GM21786 (cell line): Measurements from ENCODE around the gene ANXA8L1.
A peak's percentile ranks its signal among the peaks of the same experiment; 100 is the strongest.
"Not testable (repeated sequence)": the region's sequence is repeated elsewhere in the genome, so short reads cannot be mapped to it uniquely, and the experiment has no call there.

Source experiments
- ATAC-seq: cut with Tn5 transposase; IDR thresholded peaks from one replicate; pipeline ENCODE4 v1.9.1; 2021; ENCODE audit not compliant: unreplicated experiment

Gene ANXA8L1

GRCh38 chr10:46375406-46375805, at the start of gene ANXA8L1:
TSS of gene ANXA8L1 (plus strand) at chr10:46375776. CDS start at chr10:46375852, 76 bp downstream.
- not testable (repeated sequence) for ATAC-seq

GRCh38 chr10:46326066-46326465, 49.5 kb upstream of the ANXA8L1 start:
- no peak for ATAC-seq

GRCh38 chr10:46326971-46327370, 48.6 kb upstream of the ANXA8L1 start:
- no peak for ATAC-seq

- ATAC-seq: no peak
Measured at GRCh38 chr10:46327685-46328084, 47.9 kb upstream of the ANXA8L1 start.

GRCh38 chr10:46328853-46329689, 46.5 kb upstream of the ANXA8L1 start:
- no peak for ATAC-seq

GRCh38 chr10:46329690-46330016, 45.9 kb upstream of the ANXA8L1 start:
- no peak for ATAC-seq

- ATAC-seq: no peak
Measured at GRCh38 chr10:46330894-46331293, 44.7 kb upstream of the ANXA8L1 start.

GRCh38 chr10:46365484-46365883, 10.1 kb upstream of the ANXA8L1 start:
- ATAC-seq: not testable (repeated sequence)

- not testable (repeated sequence) for ATAC-seq
Measured at GRCh38 chr10:46367209-46367608, 8.4 kb upstream of the ANXA8L1 start.

GRCh38 chr10:46367666-46368240, 7.8 kb upstream of the ANXA8L1 start:
- ATAC-seq: not testable (repeated sequence)

- not testable (repeated sequence) for ATAC-seq
Measured at GRCh38 chr10:46368956-46369355, 6.6 kb upstream of the ANXA8L1 start.

GRCh38 chr10:46374410-46374809, 1.2 kb upstream of the ANXA8L1 start:
- ATAC-seq: not testable (repeated sequence)

GRCh38 chr10:46377022-46377421, 1.4 kb downstream of the ANXA8L1 start:
- not testable (repeated sequence) for ATAC-seq

GRCh38 chr10:46377651-46378050, 2.1 kb downstream of the ANXA8L1 start:
- ATAC-seq: not testable (repeated sequence)

- ATAC-seq: not testable (repeated sequence)
Measured at GRCh38 chr10:46378108-46378507, 2.5 kb downstream of the ANXA8L1 start.

GRCh38 chr10:46379233-46379848, 3.8 kb downstream of the ANXA8L1 start:
- not testable (repeated sequence) for ATAC-seq

- not testable (repeated sequence) for ATAC-seq
Measured at GRCh38 chr10:46385858-46386257, 10.3 kb downstream of the ANXA8L1 start.

- ATAC-seq: peak; percentile 73
Measured at GRCh38 chr10:46386694-46387093, 11.1 kb downstream of the ANXA8L1 start.

- not testable (repeated sequence) for ATAC-seq
Measured at GRCh38 chr10:46387309-46387902, 11.8 kb downstream of the ANXA8L1 start.

GRCh38 chr10:46391422-46391821, 15.8 kb downstream of the ANXA8L1 start:
- ATAC-seq: not testable (repeated sequence)

GRCh38 chr10:46396441-46397279, 21.1 kb downstream of the ANXA8L1 start:
- ATAC-seq: not testable (repeated sequence)
